SH-SY5Y (cell line): Measurements from ENCODE around the gene VAPB.

Experiments used
- GATA2 ChIP-seq: IDR thresholded peaks from 2 replicates; pipeline ENCODE4 v1.6.1; 2011; ENCODE audit warnings: mild to moderate bottlenecking, low read depth, low read length
- GATA3 ChIP-seq: IDR thresholded peaks from 2 replicates; pipeline ENCODE4 v1.6.1; 2011; ENCODE audit warnings: low read depth, mild to moderate bottlenecking, low read length, moderate library complexity

GRCh38 chr20:58402827-58403226, 13.8 kb downstream of the VAPB start:
- TF ChIP-seq GATA2: no peak
- TF ChIP-seq GATA3: no peak
